Nephron (organoid): ENCODE data around the gene MIB1.
"Not testable (repeated sequence)": the region's sequence is repeated elsewhere in the genome, so short reads cannot be mapped to it uniquely, and the experiment has no call there.

Experiments used
- H3K27ac Mint-ChIP-seq, 3 experiments: 2 replicates each; pipeline ENCODE4 v1.8.0; 2020; ENCODE audit warnings: mixed read lengths in 3 of 3, mild to moderate bottlenecking in 2 of 3, moderate library complexity in 1 of 3
- H3K27me3 Mint-ChIP-seq: 2 replicates; pipeline ENCODE4 v1.8.0; 2021; ENCODE audit warnings: low read depth, mild to moderate bottlenecking, moderate library complexity, mixed read lengths
- H3K36me3 Mint-ChIP-seq: 2 replicates; pipeline ENCODE4 v1.8.0; 2020; ENCODE audit warnings: low read depth, mixed read lengths
- H3K4me1 Mint-ChIP-seq: 2 replicates; pipeline ENCODE4 v1.8.0; 2020; ENCODE audit warnings: mixed read lengths
- H3K4me3 Mint-ChIP-seq, 3 experiments: 2 replicates each; pipeline ENCODE4 v1.8.0; 2020; ENCODE audit warnings: mild to moderate bottlenecking in 3 of 3, mixed read lengths in 3 of 3, moderate library complexity in 2 of 3
- H3K9me3 Mint-ChIP-seq: 2 replicates; pipeline ENCODE4 v1.8.0; 2020; ENCODE audit warnings: mixed read lengths
- CTCF ChIP-seq, 3 experiments: fragments of 200-600 bp; sonication (generic); IDR thresholded peaks; one replicate each; pipeline ENCODE4 v1.5.0; 2021; ENCODE audit warnings: antibody characterized with exemption in 3 of 3; ENCODE audit not compliant: unreplicated experiment in 3 of 3

MIB1 gene

DNA sequence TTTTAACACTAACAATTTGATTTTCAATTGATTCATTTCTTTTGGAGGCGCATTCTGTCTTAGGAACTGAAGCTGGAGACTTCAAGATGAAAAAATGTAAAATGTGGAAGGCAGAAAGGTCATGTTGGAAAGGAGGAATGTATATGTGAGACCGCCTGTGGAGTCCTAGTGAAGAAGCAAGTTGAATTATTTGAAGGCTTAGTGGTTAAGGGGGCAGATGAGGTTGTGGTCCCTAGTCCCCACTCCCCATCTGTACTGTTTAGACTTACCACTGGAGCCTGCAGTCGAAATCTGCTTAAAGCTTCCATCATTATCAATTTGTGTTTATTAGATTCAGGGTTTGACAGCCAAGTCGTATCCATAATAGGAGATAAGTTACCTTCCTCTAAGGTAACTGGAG is 15.4 kb upstream of the MIB1 start:
- no peak overlapping the region for H3K27ac Mint-ChIP-seq
- no peaks in the 10 kb centered on the region for H3K9me3 Mint-ChIP-seq
- TF ChIP-seq CTCF (IDR thresholded peaks at IDR 0.05; ENCODE audit: unreplicated experiment in 3 of 3), result no peak
- no peaks in the 10 kb centered on the region for H3K4me1 Mint-ChIP-seq
- H3K27me3 Mint-ChIP-seq, result peaks cover 3% of the 10 kb centered on the region
- no peaks in the 10 kb centered on the region for H3K36me3 Mint-ChIP-seq
- no peak overlapping the region for H3K4me3 Mint-ChIP-seq

- Mint-ChIP-seq H3K36me3 (no peaks in the 10 kb centered on the region), H3K4me1 (no peaks in the 10 kb centered on the region), H3K27ac (no peak overlapping the region), H3K9me3 (no peaks in the 10 kb centered on the region), H3K4me3 (no peak overlapping the region), H3K27me3 (no peaks in the 10 kb centered on the region)
- no peak for TF ChIP-seq CTCF (IDR thresholded peaks at IDR 0.05; ENCODE audit: unreplicated experiment in 3 of 3)
Observed at GRCh38 chr18:21727702-21728101, 12.9 kb upstream of the MIB1 start.

- no peak overlapping the region for H3K27ac Mint-ChIP-seq
- TF ChIP-seq CTCF (IDR thresholded peaks at IDR 0.05; ENCODE audit: unreplicated experiment in 3 of 3), result no peak
- H3K9me3 Mint-ChIP-seq, result peaks cover 26% of the 10 kb centered on the region
- H3K4me1 Mint-ChIP-seq, result no peaks in the 10 kb centered on the region
- H3K27me3 Mint-ChIP-seq, result peaks cover 4% of the 10 kb centered on the region
- H3K36me3 Mint-ChIP-seq, result peaks cover 8% of the 10 kb centered on the region
- no peak overlapping the region for H3K4me3 Mint-ChIP-seq
Observed at GRCh38 chr18:21733011-21733410, 7.6 kb upstream of the MIB1 start.

GRCh38 chr18:21735452-21736015 is 5.1 kb upstream of the MIB1 start:
- H3K4me3 Mint-ChIP-seq, result no peak overlapping the region
- H3K9me3 Mint-ChIP-seq, result peaks cover 31% of the 10 kb centered on the region
- H3K27ac Mint-ChIP-seq, result peak overlapping the region in 1 of 3 experiments; percentile 71

GRCh38 chr18:21736926-21737325 is 3.7 kb upstream of the MIB1 start:
- H3K27ac Mint-ChIP-seq, H3K36me3 Mint-ChIP-seq, H3K4me1 Mint-ChIP-seq, H3K27me3 Mint-ChIP-seq, H3K4me3 Mint-ChIP-seq: not testable (repeated sequence)
- peaks cover 31% of the 10 kb centered on the region for H3K9me3 Mint-ChIP-seq

More at GRCh38 chr18:21735452-21736015, 5.1 kb upstream of the MIB1 start:
- Mint-ChIP-seq H3K4me1 (peaks cover 8% of the 10 kb centered on the region), H3K27me3 (peaks cover 4% of the 10 kb centered on the region), H3K36me3 (peaks cover 8% of the 10 kb centered on the region)
- no peak for TF ChIP-seq CTCF (IDR thresholded peaks at IDR 0.05; ENCODE audit: unreplicated experiment in 3 of 3)

DNA sequence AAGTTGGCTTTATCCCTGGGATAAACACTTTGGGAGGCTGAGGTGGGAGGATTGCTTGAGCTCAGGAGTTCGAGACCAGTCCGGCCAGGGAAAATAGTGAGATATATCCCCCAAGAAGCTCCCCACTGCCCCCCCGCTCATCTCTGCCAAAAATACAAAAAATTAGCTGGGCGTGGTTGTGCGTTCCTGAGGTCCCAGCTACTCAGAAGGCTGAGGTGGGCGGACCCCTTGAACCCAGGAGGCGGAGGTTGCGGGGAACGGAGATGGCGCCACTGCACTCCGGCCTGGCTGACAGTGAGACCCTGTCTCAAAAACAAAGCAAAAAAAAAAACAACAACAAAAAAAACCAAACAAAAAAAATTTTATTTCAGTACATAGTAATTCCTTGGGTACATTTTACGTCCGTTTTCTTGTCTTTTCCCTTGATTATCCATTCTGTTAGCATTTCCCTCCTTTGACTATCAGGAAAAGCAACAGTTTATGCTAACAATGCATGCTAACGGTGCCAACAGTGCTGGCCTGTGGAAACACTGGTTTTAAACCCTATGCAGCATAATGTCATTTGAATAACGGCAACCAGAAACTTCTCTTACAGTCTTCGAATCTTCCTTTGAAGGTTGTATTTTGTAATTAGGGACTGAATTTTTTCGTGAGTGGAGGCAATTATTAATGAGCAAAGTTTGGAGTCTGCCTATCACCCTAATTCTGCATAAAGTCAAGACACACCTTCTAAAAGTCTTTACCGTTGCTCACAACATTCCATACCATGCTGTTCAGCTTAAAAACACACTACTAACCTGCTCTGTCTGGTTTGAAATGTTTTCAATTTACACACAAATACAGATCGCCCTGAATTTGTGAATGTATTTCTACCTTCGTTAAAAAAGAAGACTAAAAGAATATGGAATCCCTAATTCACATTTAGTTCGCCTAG is 721 bp upstream of the MIB1 start:
- Mint-ChIP-seq H3K36me3 (peaks cover 20% of the 10 kb centered on the region), H3K9me3 (peaks cover 28% of the 10 kb centered on the region), H3K27ac (peak overlapping the region; percentile 68 to 99 (median 98)), H3K4me3 (peak overlapping the region; percentile 94 to 96 (median 96)), H3K27me3 (no peaks in the 10 kb centered on the region), H3K4me1 (peaks cover 32% of the 10 kb centered on the region)
- no peak for TF ChIP-seq CTCF (IDR thresholded peaks at IDR 0.05; ENCODE audit: unreplicated experiment in 3 of 3)
